ENCODE results near the gene CNIH2. TPM values are rescaled to one million over a fixed set of nuclear protein-coding genes. Genes with fewer than 3 reads are reported as not detected.

CNIH2 gene
- total and polyA plus RNA-seq, 2 of the 13 experiments (the other 11 are each of a cell fraction or from before 2014, with no cell fraction given), result 0.60 to 0.69 TPM

- TF ChIP-seq E2F1 (CRISPR knock-in tag; IDR thresholded peaks at IDR 0.05) (no peak), TGIF2 (CRISPR knock-in tag; IDR thresholded peaks at IDR 0.05) (peak; percentile 79), TBL1XR1 (IDR thresholded peaks at IDR 0.05; ENCODE audit: borderline replicate concordance, low read length, partially characterized antibody) (peak; percentile 52), ZSCAN31 (CRISPR knock-in tag; IDR thresholded peaks at IDR 0.05; ENCODE audit: low read depth) (no peak), RERE (CRISPR knock-in tag; IDR thresholded peaks at IDR 0.05; ENCODE audit: low read depth) (no peak), MTA1 (CRISPR knock-in tag; IDR thresholded peaks at IDR 0.05; ENCODE audit: borderline replicate concordance) (no peak), CAMTA2 (CRISPR knock-in tag; IDR thresholded peaks at IDR 0.05; ENCODE audit: borderline replicate concordance) (no peak), ZNF672 (CRISPR knock-in tag; IDR thresholded peaks at IDR 0.05) (no peak), KAT8 (CRISPR knock-in tag; IDR thresholded peaks at IDR 0.05) (peak; percentile 46; the same call in 1 of the 2 replicates), SNAPC5 (CRISPR knock-in tag; IDR thresholded peaks at IDR 0.05; ENCODE audit: borderline replicate concordance) (no peak), HES4 (CRISPR knock-in tag; IDR thresholded peaks at IDR 0.05; ENCODE audit: borderline replicate concordance) (no peak), KAT7 (CRISPR knock-in tag; IDR thresholded peaks at IDR 0.05; ENCODE audit: borderline replicate concordance) (0 out of 2 replicates have a peak, but pooled peaks have one; percentile 36), AKAP8 (CRISPR knock-in tag; IDR thresholded peaks at IDR 0.05) (peak; percentile 99), TEAD3 (CRISPR knock-in tag; optimal IDR thresholded peaks at IDR 0.05; ENCODE audit: borderline replicate concordance) (peak; percentile 74), ISX (CRISPR knock-in tag; conservative IDR thresholded peaks at IDR 0.05) (no peak), ZNF224 (CRISPR knock-in tag; IDR thresholded peaks at IDR 0.05) (no peak), ZNF263 (CRISPR knock-in tag; IDR thresholded peaks at IDR 0.05) (no peak), ESRRA (CRISPR knock-in tag; IDR thresholded peaks at IDR 0.05; ENCODE audit: low read depth) (peak; percentile 55; the same call in 1 of the 2 replicates), HINFP (CRISPR knock-in tag; IDR thresholded peaks at IDR 0.05; ENCODE audit: low read depth) (0 out of 2 replicates have a peak, but pooled peaks have one; percentile 42), FOXK2 (IDR thresholded peaks at IDR 0.05) (no peak), ERF (CRISPR knock-in tag; IDR thresholded peaks at IDR 0.05) (peak; percentile 63; the same call in 1 of the 2 replicates), ZNF124 (CRISPR knock-in tag; IDR thresholded peaks at IDR 0.05) (peak; percentile 78; the same call in 1 of the 2 replicates)
These were observed 4.8 kb downstream of the CNIH2 start (continued) for GRCh38 chr11:66282468-66283455.

Data from HepG2 (cell line).